GM12864 (cell line): Measurements from ENCODE around the gene SELENOW.

Experiments used
- DNase-seq: peaks from one replicate; pipeline ENCODE4 v3.0.0-alpha.2; 2011; ENCODE audit warnings: low read depth
- H3K4me3 ChIP-seq: 2 replicates; pipeline ENCODE4 v1.5.1; 2011; ENCODE audit warnings: mild to moderate bottlenecking, low read depth, low read length, control low read depth
- TF ChIP-seq, protein P1 (sequence below): IDR thresholded peaks from 2 replicates; pipeline ENCODE4 v1.5.1; 2011; ENCODE audit warnings: low read depth, mild to moderate bottlenecking, moderate library complexity, low read length, control low read depth, inconsistent platforms; ENCODE audit errors: missing control alignments

SELENOW gene

GRCh38 chr19:47752440-47753211 is 25.9 kb upstream of the SELENOW start:
- TF ChIP-seq, protein P1, sequence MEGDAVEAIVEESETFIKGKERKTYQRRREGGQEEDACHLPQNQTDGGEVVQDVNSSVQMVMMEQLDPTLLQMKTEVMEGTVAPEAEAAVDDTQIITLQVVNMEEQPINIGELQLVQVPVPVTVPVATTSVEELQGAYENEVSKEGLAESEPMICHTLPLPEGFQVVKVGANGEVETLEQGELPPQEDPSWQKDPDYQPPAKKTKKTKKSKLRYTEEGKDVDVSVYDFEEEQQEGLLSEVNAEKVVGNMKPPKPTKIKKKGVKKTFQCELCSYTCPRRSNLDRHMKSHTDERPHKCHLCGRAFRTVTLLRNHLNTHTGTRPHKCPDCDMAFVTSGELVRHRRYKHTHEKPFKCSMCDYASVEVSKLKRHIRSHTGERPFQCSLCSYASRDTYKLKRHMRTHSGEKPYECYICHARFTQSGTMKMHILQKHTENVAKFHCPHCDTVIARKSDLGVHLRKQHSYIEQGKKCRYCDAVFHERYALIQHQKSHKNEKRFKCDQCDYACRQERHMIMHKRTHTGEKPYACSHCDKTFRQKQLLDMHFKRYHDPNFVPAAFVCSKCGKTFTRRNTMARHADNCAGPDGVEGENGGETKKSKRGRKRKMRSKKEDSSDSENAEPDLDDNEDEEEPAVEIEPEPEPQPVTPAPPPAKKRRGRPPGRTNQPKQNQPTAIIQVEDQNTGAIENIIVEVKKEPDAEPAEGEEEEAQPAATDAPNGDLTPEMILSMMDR = no peak
- no peak overlapping the region for H3K4me3 ChIP-seq
- no peak for DNase-seq

DNA sequence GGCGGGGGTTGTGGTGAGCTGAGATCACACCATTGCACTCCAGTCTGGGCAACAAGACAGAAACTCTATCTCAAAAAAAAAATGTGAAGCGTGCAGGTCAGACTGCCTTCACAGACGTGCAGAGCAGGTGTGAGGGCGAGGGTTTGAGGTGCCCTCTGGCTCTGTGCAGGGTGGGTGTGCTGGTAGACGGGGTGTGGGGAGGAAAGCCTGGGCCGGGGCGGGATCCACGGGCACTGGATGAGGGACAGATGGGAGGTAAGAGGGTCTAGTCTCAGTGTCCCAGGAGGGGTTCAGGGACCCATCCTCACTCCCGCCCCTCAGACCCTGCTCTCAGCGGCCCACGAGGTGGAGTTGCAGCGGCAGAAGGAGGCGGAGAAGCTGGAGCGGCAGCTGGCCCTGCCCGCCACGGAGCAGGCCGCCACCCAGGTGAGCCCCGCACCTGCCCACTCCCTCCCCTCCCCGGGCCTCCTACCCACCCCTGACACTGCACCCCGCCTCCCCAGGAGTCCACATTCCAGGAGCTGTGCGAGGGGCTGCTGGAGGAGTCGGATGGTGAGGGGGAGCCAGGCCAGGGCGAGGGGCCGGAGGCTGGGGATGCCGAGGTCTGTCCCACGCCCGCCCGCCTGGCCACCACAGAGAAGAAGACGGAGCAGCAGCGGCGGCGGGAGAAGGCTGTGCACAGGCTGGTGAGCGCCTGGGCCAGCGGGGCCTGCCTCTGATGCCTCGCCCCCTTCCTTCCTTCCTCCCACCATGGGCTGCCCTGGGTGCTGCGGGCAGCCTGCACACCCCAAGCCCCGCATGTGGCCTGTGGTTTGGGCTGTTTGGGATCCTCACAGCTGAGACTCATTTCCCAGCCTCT is 24.1 kb upstream of the SELENOW start:
- TF ChIP-seq, protein P1 = no peak
- DNase-seq = no peak

GRCh38 chr19:47755065-47755761 is 23.3 kb upstream of the SELENOW start:
- TF ChIP-seq, protein P1 = no peak
- no peak for DNase-seq
- H3K4me3 ChIP-seq = no peak overlapping the region

More for the DNA sequence above, 24.1 kb upstream of the SELENOW start:
- H3K4me3 ChIP-seq = no peak overlapping the region

DNA sequence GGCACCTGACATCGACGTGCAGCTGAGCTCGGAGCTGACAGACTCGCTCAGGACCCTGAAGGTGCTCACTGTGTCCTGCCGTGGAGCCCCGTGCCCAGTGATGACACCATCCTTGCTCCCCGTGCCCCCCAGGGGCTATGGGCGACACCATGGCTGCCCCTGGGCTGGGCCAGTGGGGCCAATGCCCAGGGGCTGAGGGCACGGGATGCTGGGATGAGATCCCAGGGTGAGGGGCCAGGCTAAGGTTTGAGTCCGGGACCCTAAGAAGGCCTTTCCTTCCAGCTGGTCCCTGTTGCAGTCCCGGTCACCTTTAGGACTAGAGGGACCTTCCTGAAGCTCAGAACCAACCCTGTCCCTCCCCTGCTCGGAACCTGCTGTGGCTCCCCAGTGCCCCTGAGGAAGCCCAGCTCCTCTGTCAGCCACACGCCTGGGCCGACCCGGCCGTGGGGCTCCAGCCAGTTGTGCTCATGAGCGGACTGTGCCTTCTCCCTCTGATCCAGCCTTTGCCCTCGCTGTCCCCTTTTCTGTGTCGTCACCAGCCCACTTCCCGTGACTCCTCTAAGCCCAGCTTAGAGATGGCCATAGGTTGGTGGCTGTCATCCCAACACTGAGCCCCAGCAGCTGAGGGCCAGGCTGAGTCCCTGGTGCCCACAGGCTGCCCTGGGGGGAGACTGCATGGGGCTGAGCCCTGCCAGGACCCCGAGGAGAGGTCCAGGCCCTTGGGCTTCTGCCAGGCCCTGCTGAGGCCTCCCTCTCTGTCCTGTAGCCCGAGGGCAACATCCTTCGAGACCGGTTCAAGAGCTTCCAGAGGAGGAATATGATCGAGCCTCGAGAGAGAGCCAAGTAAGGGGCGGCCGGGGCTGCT is 22.5 kb upstream of the SELENOW start:
- TF ChIP-seq, protein P1 = no peak
- no peak overlapping the region for H3K4me3 ChIP-seq
- no peak for DNase-seq

- no peak for DNase-seq
- TF ChIP-seq, protein P1 = no peak
- H3K4me3 ChIP-seq = no peak overlapping the region
Measured at GRCh38 chr19:47756627-47756929, 21.9 kb upstream of the SELENOW start.

DNA sequence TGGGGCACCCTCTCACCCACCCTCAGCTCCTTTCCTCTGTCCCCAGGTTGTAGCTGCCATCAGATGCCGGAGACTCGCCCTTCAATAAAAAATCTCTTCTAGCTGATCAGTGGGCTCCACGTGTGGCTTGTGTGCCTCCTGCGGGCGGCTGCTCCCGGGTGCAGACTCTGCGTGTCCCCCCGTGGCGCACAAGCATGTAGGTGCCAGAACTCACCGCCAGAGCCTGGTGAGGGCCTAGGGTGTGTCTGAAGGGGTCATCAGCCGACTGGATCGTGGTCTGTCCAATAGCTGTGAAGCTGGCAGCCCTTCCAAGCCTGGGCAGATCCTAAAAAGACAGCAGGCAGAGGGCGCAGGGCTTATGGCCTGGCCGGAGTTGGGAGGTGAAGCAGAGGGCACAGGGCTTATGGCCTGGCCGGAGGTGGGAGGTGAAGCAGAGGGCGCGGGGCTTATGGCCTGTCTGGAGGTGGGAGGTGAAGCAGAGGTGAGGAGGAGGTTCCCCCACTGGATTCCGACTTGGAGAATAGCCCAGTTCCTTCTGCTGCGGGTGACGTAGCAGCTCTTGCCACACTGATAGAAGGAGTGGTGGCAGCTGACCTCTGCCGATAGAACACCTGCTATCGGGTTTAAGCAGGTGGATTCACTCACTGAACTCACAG is 21.4 kb upstream of the SELENOW start:
- TF ChIP-seq, protein P1 = no peak
- DNase-seq = no peak
- H3K4me3 ChIP-seq = no peak overlapping the region
